ENCODE measurements around the gene SSRP1. TPM values are rescaled to one million over a fixed set of nuclear protein-coding genes. Genes with fewer than 3 reads are reported as not detected.

Gene SSRP1
- polyA plus RNA-seq, 1 donor from 2014 or later: 84.7 TPM

DNA sequence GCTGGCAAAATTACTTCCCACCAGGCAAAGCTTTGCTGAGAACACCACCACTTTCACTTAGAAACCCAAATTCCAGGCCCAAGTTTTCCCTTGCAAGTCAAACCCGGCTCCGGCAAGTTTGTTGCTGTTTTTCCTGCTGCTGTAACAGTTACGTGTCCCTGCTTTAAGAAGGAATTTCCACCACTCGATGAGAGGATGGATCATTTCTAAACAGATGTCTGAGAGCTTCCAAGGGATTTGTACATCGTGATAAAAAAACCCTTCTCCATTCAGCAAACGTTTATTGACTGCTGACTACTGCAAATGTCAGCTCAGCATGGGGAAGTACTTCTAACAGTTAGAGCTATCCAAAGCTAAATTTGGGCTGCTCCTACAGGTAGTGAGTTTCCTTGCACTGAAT is 22.2 kb upstream of the SSRP1 start:
- no peaks in the 10 kb centered on the region for H3K36me3 ChIP-seq (ENCODE audit: insufficient read depth, low read length)
- H3K27me3 ChIP-seq (ENCODE audit: insufficient read depth, low read depth, low read length): no peaks in the 10 kb centered on the region
- no peak overlapping the region for H3K4me2 ChIP-seq (ENCODE audit: low read length)
- no peaks in the 10 kb centered on the region for H3K9me2 ChIP-seq (ENCODE audit: insufficient read depth, low read length)
- no peaks in the 10 kb centered on the region for H3K9me3 ChIP-seq (ENCODE audit: low read length)
- no peak overlapping the region for H3K4me3 ChIP-seq (ENCODE audit: low read length)
- no peak overlapping the region for H2AFZ ChIP-seq (ENCODE audit: low read depth, low read length)
- H3F3A ChIP-seq (ENCODE audit: insufficient read depth, low read length, poor library complexity, severe bottlenecking): no peaks in the 10 kb centered on the region
- no peak overlapping the region for H3K27ac ChIP-seq (ENCODE audit: low read length)
- TF ChIP-seq TAF1 (IDR thresholded peaks at IDR 0.05; ENCODE audit: low read depth): no peak
- TF ChIP-seq EZH2 (IDR thresholded peaks at IDR 0.05; ENCODE audit: borderline replicate concordance, insufficient read depth, low read length, poor library complexity, severe bottlenecking): no peak
- no peak for TF ChIP-seq MXI1 (conservative IDR thresholded peaks at IDR 0.05; ENCODE audit: poor library complexity, severe bottlenecking)
- TF ChIP-seq RAD21 (conservative IDR thresholded peaks at IDR 0.05): no peak
- TF ChIP-seq EP300 (conservative IDR thresholded peaks at IDR 0.05; ENCODE audit: poor library complexity, severe bottlenecking): no peak
- TF ChIP-seq POLR2AphosphoS5 (IDR thresholded peaks at IDR 0.05): no peak
- TF ChIP-seq, protein P1, sequence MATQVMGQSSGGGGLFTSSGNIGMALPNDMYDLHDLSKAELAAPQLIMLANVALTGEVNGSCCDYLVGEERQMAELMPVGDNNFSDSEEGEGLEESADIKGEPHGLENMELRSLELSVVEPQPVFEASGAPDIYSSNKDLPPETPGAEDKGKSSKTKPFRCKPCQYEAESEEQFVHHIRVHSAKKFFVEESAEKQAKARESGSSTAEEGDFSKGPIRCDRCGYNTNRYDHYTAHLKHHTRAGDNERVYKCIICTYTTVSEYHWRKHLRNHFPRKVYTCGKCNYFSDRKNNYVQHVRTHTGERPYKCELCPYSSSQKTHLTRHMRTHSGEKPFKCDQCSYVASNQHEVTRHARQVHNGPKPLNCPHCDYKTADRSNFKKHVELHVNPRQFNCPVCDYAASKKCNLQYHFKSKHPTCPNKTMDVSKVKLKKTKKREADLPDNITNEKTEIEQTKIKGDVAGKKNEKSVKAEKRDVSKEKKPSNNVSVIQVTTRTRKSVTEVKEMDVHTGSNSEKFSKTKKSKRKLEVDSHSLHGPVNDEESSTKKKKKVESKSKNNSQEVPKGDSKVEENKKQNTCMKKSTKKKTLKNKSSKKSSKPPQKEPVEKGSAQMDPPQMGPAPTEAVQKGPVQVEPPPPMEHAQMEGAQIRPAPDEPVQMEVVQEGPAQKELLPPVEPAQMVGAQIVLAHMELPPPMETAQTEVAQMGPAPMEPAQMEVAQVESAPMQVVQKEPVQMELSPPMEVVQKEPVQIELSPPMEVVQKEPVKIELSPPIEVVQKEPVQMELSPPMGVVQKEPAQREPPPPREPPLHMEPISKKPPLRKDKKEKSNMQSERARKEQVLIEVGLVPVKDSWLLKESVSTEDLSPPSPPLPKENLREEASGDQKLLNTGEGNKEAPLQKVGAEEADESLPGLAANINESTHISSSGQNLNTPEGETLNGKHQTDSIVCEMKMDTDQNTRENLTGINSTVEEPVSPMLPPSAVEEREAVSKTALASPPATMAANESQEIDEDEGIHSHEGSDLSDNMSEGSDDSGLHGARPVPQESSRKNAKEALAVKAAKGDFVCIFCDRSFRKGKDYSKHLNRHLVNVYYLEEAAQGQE (IDR thresholded peaks at IDR 0.05; ENCODE audit: borderline replicate concordance): no peak
- no peak for TF ChIP-seq SMC3 (conservative IDR thresholded peaks at IDR 0.05; ENCODE audit: poor library complexity)
- TF ChIP-seq, protein P2, sequence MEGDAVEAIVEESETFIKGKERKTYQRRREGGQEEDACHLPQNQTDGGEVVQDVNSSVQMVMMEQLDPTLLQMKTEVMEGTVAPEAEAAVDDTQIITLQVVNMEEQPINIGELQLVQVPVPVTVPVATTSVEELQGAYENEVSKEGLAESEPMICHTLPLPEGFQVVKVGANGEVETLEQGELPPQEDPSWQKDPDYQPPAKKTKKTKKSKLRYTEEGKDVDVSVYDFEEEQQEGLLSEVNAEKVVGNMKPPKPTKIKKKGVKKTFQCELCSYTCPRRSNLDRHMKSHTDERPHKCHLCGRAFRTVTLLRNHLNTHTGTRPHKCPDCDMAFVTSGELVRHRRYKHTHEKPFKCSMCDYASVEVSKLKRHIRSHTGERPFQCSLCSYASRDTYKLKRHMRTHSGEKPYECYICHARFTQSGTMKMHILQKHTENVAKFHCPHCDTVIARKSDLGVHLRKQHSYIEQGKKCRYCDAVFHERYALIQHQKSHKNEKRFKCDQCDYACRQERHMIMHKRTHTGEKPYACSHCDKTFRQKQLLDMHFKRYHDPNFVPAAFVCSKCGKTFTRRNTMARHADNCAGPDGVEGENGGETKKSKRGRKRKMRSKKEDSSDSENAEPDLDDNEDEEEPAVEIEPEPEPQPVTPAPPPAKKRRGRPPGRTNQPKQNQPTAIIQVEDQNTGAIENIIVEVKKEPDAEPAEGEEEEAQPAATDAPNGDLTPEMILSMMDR (IDR thresholded peaks at IDR 0.05; ENCODE audit: poor library complexity, severe bottlenecking): no peak
- no peaks in the 10 kb centered on the region for H3K79me2 ChIP-seq (replicated peaks; ENCODE audit: insufficient read depth, low read length)
- no peak overlapping the region for H3K9ac ChIP-seq (ENCODE audit: low read length)
- H4K20me1 ChIP-seq (ENCODE audit: insufficient read depth): no peaks in the 10 kb centered on the region

DNA sequence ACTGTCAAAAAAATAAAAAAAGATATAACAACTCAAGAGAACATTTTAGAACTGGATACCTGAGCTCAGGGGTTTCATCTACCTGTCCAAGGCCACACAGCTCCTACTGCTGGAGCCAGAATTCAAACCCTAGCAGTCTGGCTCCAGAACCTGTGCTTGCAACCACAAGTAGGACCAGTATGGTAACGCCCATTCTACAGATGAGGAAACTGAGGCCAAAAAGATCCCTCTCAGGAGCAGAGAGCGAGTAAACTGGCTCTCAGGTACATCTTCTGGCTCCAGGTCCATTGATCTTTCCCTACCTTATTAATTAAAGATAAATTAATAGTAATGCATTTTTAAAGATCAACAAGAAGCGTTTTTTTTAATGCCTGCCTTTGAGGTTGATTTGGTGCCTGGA is 21.6 kb upstream of the SSRP1 start:
- no peak overlapping the region for H2AFZ ChIP-seq (ENCODE audit: low read depth, low read length)
- no peaks in the 10 kb centered on the region for H3K79me2 ChIP-seq (replicated peaks; ENCODE audit: insufficient read depth, low read length)
- no peaks in the 10 kb centered on the region for H3K9me3 ChIP-seq (ENCODE audit: low read length)
- H4K20me1 ChIP-seq (ENCODE audit: insufficient read depth): no peaks in the 10 kb centered on the region
- TF ChIP-seq, protein P1 (IDR thresholded peaks at IDR 0.05; ENCODE audit: borderline replicate concordance): no peak
- no peak for TF ChIP-seq EZH2 (IDR thresholded peaks at IDR 0.05; ENCODE audit: borderline replicate concordance, insufficient read depth, low read length, poor library complexity, severe bottlenecking)
- no peak for TF ChIP-seq RAD21 (conservative IDR thresholded peaks at IDR 0.05)
- no peak for TF ChIP-seq EP300 (conservative IDR thresholded peaks at IDR 0.05; ENCODE audit: poor library complexity, severe bottlenecking)
- TF ChIP-seq, protein P2 (IDR thresholded peaks at IDR 0.05; ENCODE audit: poor library complexity, severe bottlenecking): no peak
- TF ChIP-seq MXI1 (conservative IDR thresholded peaks at IDR 0.05; ENCODE audit: poor library complexity, severe bottlenecking): no peak
- TF ChIP-seq TAF1 (IDR thresholded peaks at IDR 0.05; ENCODE audit: low read depth): no peak
- no peak for TF ChIP-seq POLR2AphosphoS5 (IDR thresholded peaks at IDR 0.05)
- no peak for TF ChIP-seq SMC3 (conservative IDR thresholded peaks at IDR 0.05; ENCODE audit: poor library complexity)
- H3F3A ChIP-seq (ENCODE audit: insufficient read depth, low read length, poor library complexity, severe bottlenecking): no peaks in the 10 kb centered on the region
- H3K9me2 ChIP-seq (ENCODE audit: insufficient read depth, low read length): no peaks in the 10 kb centered on the region
- no peak overlapping the region for H3K9ac ChIP-seq (ENCODE audit: low read length)
- no peaks in the 10 kb centered on the region for H3K36me3 ChIP-seq (ENCODE audit: insufficient read depth, low read length)
- no peaks in the 10 kb centered on the region for H3K27me3 ChIP-seq (ENCODE audit: insufficient read depth, low read depth, low read length)
- no peak overlapping the region for H3K4me2 ChIP-seq (ENCODE audit: low read length)
- no peak overlapping the region for H3K27ac ChIP-seq (ENCODE audit: low read length)
- no peak overlapping the region for H3K4me3 ChIP-seq (ENCODE audit: low read length)

All from neural cell (in vitro differentiated cells).